ENCODE measurements around the gene SYNE1.

The SYNE1 gene

GRCh38 chr6:152096863-152097496, 540.2 kb downstream of the SYNE1 start:
- TF ChIP-seq GATA3 (IDR thresholded peaks at IDR 0.05; ENCODE audit: low read depth, low read length) (no peak), GATA2 (IDR thresholded peaks at IDR 0.05; ENCODE audit: low read depth, low read length) (no peak)

- TF ChIP-seq GATA2 (IDR thresholded peaks at IDR 0.05; ENCODE audit: low read depth, low read length): no peak
- no peak for TF ChIP-seq GATA3 (IDR thresholded peaks at IDR 0.05; ENCODE audit: low read depth, low read length)
These were observed 542.1 kb downstream of the SYNE1 start for GRCh38 chr6:152094992-152095592.

- no peak for TF ChIP-seq GATA2 (IDR thresholded peaks at IDR 0.05; ENCODE audit: low read depth, low read length)
These were observed 542.9 kb downstream of the SYNE1 start for GRCh38 chr6:152094276-152094675.

GRCh38 chr6:152093711-152094110, 543.5 kb downstream of the SYNE1 start:
- TF ChIP-seq GATA3 (IDR thresholded peaks at IDR 0.05; ENCODE audit: low read depth, low read length): no peak
- TF ChIP-seq GATA2 (IDR thresholded peaks at IDR 0.05; ENCODE audit: low read depth, low read length): no peak

GRCh38 chr6:152091851-152092341, 545.3 kb downstream of the SYNE1 start:
- TF ChIP-seq GATA3 (IDR thresholded peaks at IDR 0.05; ENCODE audit: low read depth, low read length) (no peak), GATA2 (IDR thresholded peaks at IDR 0.05; ENCODE audit: low read depth, low read length) (no peak)

GRCh38 chr6:152091201-152091600, 546.0 kb downstream of the SYNE1 start:
- no peak for TF ChIP-seq GATA3 (IDR thresholded peaks at IDR 0.05; ENCODE audit: low read depth, low read length)
- no peak for TF ChIP-seq GATA2 (IDR thresholded peaks at IDR 0.05; ENCODE audit: low read depth, low read length)

- TF ChIP-seq GATA3 (IDR thresholded peaks at IDR 0.05; ENCODE audit: low read depth, low read length) (no peak), GATA2 (IDR thresholded peaks at IDR 0.05; ENCODE audit: low read depth, low read length) (no peak)
These were observed 547.2 kb downstream of the SYNE1 start for GRCh38 chr6:152089992-152090391.

- no peak for TF ChIP-seq GATA2 (IDR thresholded peaks at IDR 0.05; ENCODE audit: low read depth, low read length)
- no peak for TF ChIP-seq GATA3 (IDR thresholded peaks at IDR 0.05; ENCODE audit: low read depth, low read length)
These were observed 549.5 kb downstream of the SYNE1 start for GRCh38 chr6:152087701-152088100.

GRCh38 chr6:152087096-152087495, 550.1 kb downstream of the SYNE1 start:
- TF ChIP-seq GATA3 (IDR thresholded peaks at IDR 0.05; ENCODE audit: low read depth, low read length) (no peak), GATA2 (IDR thresholded peaks at IDR 0.05; ENCODE audit: low read depth, low read length) (no peak)

GRCh38 chr6:152086223-152086873, 550.8 kb downstream of the SYNE1 start:
- no peak for TF ChIP-seq GATA2 (IDR thresholded peaks at IDR 0.05; ENCODE audit: low read depth, low read length)
- TF ChIP-seq GATA3 (IDR thresholded peaks at IDR 0.05; ENCODE audit: low read depth, low read length): no peak

- TF ChIP-seq GATA3 (IDR thresholded peaks at IDR 0.05; ENCODE audit: low read depth, low read length): no peak
- no peak for TF ChIP-seq GATA2 (IDR thresholded peaks at IDR 0.05; ENCODE audit: low read depth, low read length)
These were observed 551.7 kb downstream of the SYNE1 start for GRCh38 chr6:152085451-152085921.

- TF ChIP-seq GATA3 (IDR thresholded peaks at IDR 0.05; ENCODE audit: low read depth, low read length): no peak
- no peak for TF ChIP-seq GATA2 (IDR thresholded peaks at IDR 0.05; ENCODE audit: low read depth, low read length)
These were observed 558.4 kb downstream of the SYNE1 start for GRCh38 chr6:152078804-152079203.

- no peak for TF ChIP-seq GATA2 (IDR thresholded peaks at IDR 0.05; ENCODE audit: low read depth, low read length)
- TF ChIP-seq GATA3 (IDR thresholded peaks at IDR 0.05; ENCODE audit: low read depth, low read length): no peak
These were observed 559.2 kb downstream of the SYNE1 start for GRCh38 chr6:152078001-152078400.

GRCh38 chr6:152071843-152072242, 565.3 kb downstream of the SYNE1 start:
- TF ChIP-seq GATA3 (IDR thresholded peaks at IDR 0.05; ENCODE audit: low read depth, low read length): no peak
- TF ChIP-seq GATA2 (IDR thresholded peaks at IDR 0.05; ENCODE audit: low read depth, low read length): no peak

Data from SH-SY5Y (cell line).